Sigmoid colon (tissue), 3 donors: ENCODE measurements around the gene NELL2.

Source experiments
- CTCF ChIP-seq, 4 experiments: fragments of 450-650 bp in 3 of 4; fragments of 200-600 bp in 1 of 4; IDR thresholded peaks; one replicate each; pipeline ENCODE4 v1.5.1; 2016 to 2019; ENCODE audit warnings: antibody characterized with exemption in 4 of 4, mild to moderate bottlenecking in 3 of 4, moderate library complexity in 2 of 4
- POLR2A ChIP-seq, 2 donors: fragments of 450-650 bp; IDR thresholded peaks; one replicate each; pipeline ENCODE4 v1.6.1; 2016; ENCODE audit warnings: antibody characterized with exemption in 2 of 2, mild to moderate bottlenecking in 2 of 2, moderate library complexity in 2 of 2

- TF ChIP-seq POLR2A (IDR thresholded peaks at IDR 0.05) = no peak
- TF ChIP-seq CTCF (IDR thresholded peaks at IDR 0.05) = no peak
Measured at GRCh38 chr12:44627387-44628166, 248.5 kb downstream of the NELL2 start.
